Measurements from ENCODE around the gene PPARD.

- no peak for TF ChIP-seq POLR2A (IDR thresholded peaks at IDR 0.05; ENCODE audit: low read depth, low read length)
- TF ChIP-seq POLR2AphosphoS5 (IDR thresholded peaks at IDR 0.05; ENCODE audit: low read depth, low read length), result no peak
- TF ChIP-seq POU2F2 (IDR thresholded peaks at IDR 0.05; ENCODE audit: low read depth, low read length), result no peak
- no peak for TF ChIP-seq TAF1 (IDR thresholded peaks at IDR 0.05; ENCODE audit: low read depth, low read length)
- no peak for TF ChIP-seq PAX5 (IDR thresholded peaks at IDR 0.05; ENCODE audit: insufficient read depth, low read length, severe bottlenecking)
- TF ChIP-seq SPI1 (IDR thresholded peaks at IDR 0.05; ENCODE audit: low read depth, low read length), result no peak
Observed at GRCh38 chr6:35358086-35358485, 15.7 kb downstream of the PPARD start.
